ENCODE results near the gene SERPINI1. TPM values are rescaled to one million over a fixed set of nuclear protein-coding genes. Genes with fewer than 3 reads are reported as not detected.

SERPINI1 gene
- total and polyA plus RNA-seq, 4 experiments from 2014 or later: 4.3 to 16.9 (median 9.8) TPM

GRCh38 chr3:167709690-167710089 lies 25.8 kb upstream of the SERPINI1 start:
- Mint-ChIP-seq H3K36me3 (peaks cover 50 to 68% of the 10 kb centered on the region in 2 donors), H3K4me3 (no peak overlapping the region), H3K27ac (peak overlapping the region in 1 of 7 donors; percentile 46), H3K27me3 (no peaks in the 10 kb centered on the region), H3K4me1 (peaks cover 51 to 73% (median 65%) of the 10 kb centered on the region in 4 donors), H3K9me3 (no peaks in the 10 kb centered on the region)
- no peak overlapping the region for H3K27ac ChIP-seq (ENCODE audit: low read depth, low read length)
- ChIA-PET POLR2A (ENCODE audit: partially characterized antibody) (no interaction called here), CTCF (ENCODE audit: partially characterized antibody) (no interaction called here)
- no peak overlapping the region for H3K4me3 ChIP-seq (ENCODE audit: low read length in 2 of 2)
- peaks cover 11% of the 10 kb centered on the region for H3K36me3 ChIP-seq (ENCODE audit: insufficient read depth, low read length)
- no peaks in the 10 kb centered on the region for H3K27me3 ChIP-seq (ENCODE audit: insufficient read depth, low read length)
- DNase-seq: no peak
- H3K4me1 ChIP-seq (ENCODE audit: insufficient read depth, low read length): peaks cover 33% of the 10 kb centered on the region
- no peaks in the 10 kb centered on the region for H3K9me3 ChIP-seq (ENCODE audit: control insufficient read depth in 1 of 2, low read length in 2 of 2)
- intact Hi-C loops (cut with micrococcal nuclease): no loop called here

- intact Hi-C loops (cut with micrococcal nuclease): no loop called here
- H3K27me3 ChIP-seq (ENCODE audit: insufficient read depth, low read length): no peaks in the 10 kb centered on the region
- no peak overlapping the region for H3K4me3 ChIP-seq (ENCODE audit: low read length in 2 of 2)
- no peaks in the 10 kb centered on the region for H3K9me3 ChIP-seq (ENCODE audit: control insufficient read depth in 1 of 2, low read length in 2 of 2)
- Mint-ChIP-seq H3K36me3 (peaks cover 55 to 73% of the 10 kb centered on the region in 2 donors), H3K9me3 (no peaks in the 10 kb centered on the region), H3K27ac (peak overlapping the region in 4 of 7 donors; percentile 5 to 55 (median 38)), H3K4me1 (peaks cover 54 to 82% (median 72%) of the 10 kb centered on the region in 4 donors), H3K27me3 (no peaks in the 10 kb centered on the region), H3K4me3 (no peak overlapping the region)
- H3K36me3 ChIP-seq (ENCODE audit: insufficient read depth, low read length): peaks cover 11% of the 10 kb centered on the region
- ChIA-PET POLR2A (ENCODE audit: partially characterized antibody) (no interaction called here), CTCF (ENCODE audit: partially characterized antibody) (interaction anchor here (1.2 kb wide), 1 partner anchor 27 kb away, joined by 3 read pairs; no protein-coding TSS in a partner anchor)
- peaks cover 40% of the 10 kb centered on the region for H3K4me1 ChIP-seq (ENCODE audit: insufficient read depth, low read length)
- H3K27ac ChIP-seq (ENCODE audit: low read depth, low read length): no peak overlapping the region
- DNase-seq: no peak
Measured at GRCh38 chr3:167710552-167710951, 25.0 kb upstream of the SERPINI1 start.

GRCh38 chr3:167711439-167711838 lies 24.1 kb upstream of the SERPINI1 start:
- H3K4me3 Mint-ChIP-seq: peak overlapping the region in 1 of 8 donors; percentile 2
- no peaks in the 10 kb centered on the region for H3K9me3 Mint-ChIP-seq
- intact Hi-C loops (cut with micrococcal nuclease): no loop called here

GRCh38 chr3:167712445-167712844 lies 23.1 kb upstream of the SERPINI1 start:
- H3K4me1 ChIP-seq (ENCODE audit: insufficient read depth, low read length): peaks cover 28% of the 10 kb centered on the region
- intact Hi-C loops (cut with micrococcal nuclease): no loop called here
- no peaks in the 10 kb centered on the region for H3K27me3 ChIP-seq (ENCODE audit: insufficient read depth, low read length)
- H3K9me3 ChIP-seq (ENCODE audit: control insufficient read depth in 1 of 2, low read length in 2 of 2): no peaks in the 10 kb centered on the region
- ChIA-PET CTCF (ENCODE audit: partially characterized antibody) (interaction anchor here (1.6 kb wide), 1 partner anchor 28 kb away, joined by 5 read pairs; no protein-coding TSS in a partner anchor), POLR2A (ENCODE audit: partially characterized antibody) (no interaction called here)
- DNase-seq: no peak
- Mint-ChIP-seq H3K27ac (peak overlapping the region in 3 of 7 donors; percentile 7 to 43 (median 41)), H3K4me3 (peak overlapping the region in 4 of 8 donors; percentile 9 to 54 (median 38)), H3K9me3 (no peaks in the 10 kb centered on the region), H3K27me3 (no peaks in the 10 kb centered on the region), H3K36me3 (peaks cover 59 to 76% of the 10 kb centered on the region in 2 donors), H3K4me1 (peaks cover 52 to 81% (median 67%) of the 10 kb centered on the region in 4 donors)
- no peak overlapping the region for H3K27ac ChIP-seq (ENCODE audit: low read depth, low read length)
- H3K36me3 ChIP-seq (ENCODE audit: insufficient read depth, low read length): peaks cover 11% of the 10 kb centered on the region
- H3K4me3 ChIP-seq (ENCODE audit: low read length in 2 of 2): no peak overlapping the region

More at GRCh38 chr3:167711439-167711838, 24.1 kb upstream of the SERPINI1 start:
- peaks cover 55 to 81% (median 71%) of the 10 kb centered on the region in 4 donors for H3K4me1 Mint-ChIP-seq
- Histone ChIP-seq H3K27ac (ENCODE audit: low read depth, low read length) (no peak overlapping the region), H3K9me3 (ENCODE audit: control insufficient read depth in 1 of 2, low read length in 2 of 2) (no peaks in the 10 kb centered on the region), H3K4me1 (ENCODE audit: insufficient read depth, low read length) (peaks cover 34% of the 10 kb centered on the region), H3K4me3 (ENCODE audit: low read length in 2 of 2) (no peak overlapping the region), H3K27me3 (ENCODE audit: insufficient read depth, low read length) (no peaks in the 10 kb centered on the region), H3K36me3 (ENCODE audit: insufficient read depth, low read length) (peaks cover 11% of the 10 kb centered on the region)
- peak overlapping the region in 3 of 7 donors; percentile 4 to 37 (median 34) for H3K27ac Mint-ChIP-seq
- ChIA-PET CTCF (ENCODE audit: partially characterized antibody) (interaction anchor here (1.2 to 1.6 kb wide), 2 partner anchors 27 to 28 kb away, joined by 3 to 5 read pairs; no protein-coding TSS in a partner anchor), POLR2A (ENCODE audit: partially characterized antibody) (no interaction called here)
- no peaks in the 10 kb centered on the region for H3K27me3 Mint-ChIP-seq
- peaks cover 58 to 72% of the 10 kb centered on the region in 2 donors for H3K36me3 Mint-ChIP-seq
- DNase-seq: no peak

- intact Hi-C loops (cut with micrococcal nuclease): no loop called here
- peaks cover 55 to 86% (median 67%) of the 10 kb centered on the region in 4 donors for H3K4me1 Mint-ChIP-seq
- peak overlapping the region in 3 of 7 donors; percentile 7 to 38 (median 18) for H3K27ac Mint-ChIP-seq
Measured at GRCh38 chr3:167714871-167715270, 20.6 kb upstream of the SERPINI1 start.

GRCh38 chr3:167716920-167717319 lies 18.6 kb upstream of the SERPINI1 start:
- POLR2A ChIA-PET (ENCODE audit: partially characterized antibody): interaction anchor here (2.1 kb wide), 1 partner anchor 18 kb away, joined by 6 read pairs; the partner anchor contains the start of genes PDCD10 and SERPINI1
- no peaks in the 10 kb centered on the region for H3K9me3 Mint-ChIP-seq
- no peak overlapping the region for H3K4me3 Mint-ChIP-seq
- no peaks in the 10 kb centered on the region for H3K9me3 ChIP-seq (ENCODE audit: control insufficient read depth in 1 of 2, low read length in 2 of 2)
- H3K27ac Mint-ChIP-seq: no peak overlapping the region
- intact Hi-C loops (cut with micrococcal nuclease): no loop called here
- H3K27ac ChIP-seq (ENCODE audit: low read depth, low read length): no peak overlapping the region
- H3K36me3 ChIP-seq (ENCODE audit: insufficient read depth, low read length): peaks cover 24% of the 10 kb centered on the region
- no peak overlapping the region for H3K4me3 ChIP-seq (ENCODE audit: low read length in 2 of 2)
- peaks cover 57 to 81% (median 69%) of the 10 kb centered on the region in 4 donors for H3K4me1 Mint-ChIP-seq
- CTCF ChIA-PET (ENCODE audit: partially characterized antibody): interaction anchor here (0.8 kb wide), 1 partner anchor 26 kb away, joined by 3 read pairs; no protein-coding TSS in a partner anchor
- no peaks in the 10 kb centered on the region for H3K27me3 ChIP-seq (ENCODE audit: insufficient read depth, low read length)
- peaks cover 57 to 73% of the 10 kb centered on the region in 2 donors for H3K36me3 Mint-ChIP-seq
- DNase-seq: no peak
- no peaks in the 10 kb centered on the region for H3K27me3 Mint-ChIP-seq
- H3K4me1 ChIP-seq (ENCODE audit: insufficient read depth, low read length): peaks cover 28% of the 10 kb centered on the region

More at GRCh38 chr3:167714871-167715270, 20.6 kb upstream of the SERPINI1 start:
- Mint-ChIP-seq H3K4me3 (peak overlapping the region in 5 of 8 donors; percentile 8 to 35 (median 18)), H3K27me3 (no peaks in the 10 kb centered on the region), H3K36me3 (peaks cover 66 to 79% of the 10 kb centered on the region in 2 donors), H3K9me3 (no peaks in the 10 kb centered on the region)
- H3K4me3 ChIP-seq (ENCODE audit: low read length in 2 of 2): no peak overlapping the region
- H3K27me3 ChIP-seq (ENCODE audit: insufficient read depth, low read length): no peaks in the 10 kb centered on the region
- H3K36me3 ChIP-seq (ENCODE audit: insufficient read depth, low read length): peaks cover 21% of the 10 kb centered on the region
- POLR2A ChIA-PET (ENCODE audit: partially characterized antibody): no interaction called here
- CTCF ChIA-PET (ENCODE audit: partially characterized antibody): no interaction called here
- DNase-seq: no peak
- no peak overlapping the region for H3K27ac ChIP-seq (ENCODE audit: low read depth, low read length)
- H3K9me3 ChIP-seq (ENCODE audit: control insufficient read depth in 1 of 2, low read length in 2 of 2): no peaks in the 10 kb centered on the region
- peaks cover 28% of the 10 kb centered on the region for H3K4me1 ChIP-seq (ENCODE audit: insufficient read depth, low read length)

GRCh38 chr3:167718582-167718981 lies 16.9 kb upstream of the SERPINI1 start:
- no peaks in the 10 kb centered on the region for H3K27me3 ChIP-seq (ENCODE audit: insufficient read depth, low read length)
- no peaks in the 10 kb centered on the region for H3K9me3 ChIP-seq (ENCODE audit: control insufficient read depth in 1 of 2, low read length in 2 of 2)
- no peak overlapping the region for H3K27ac ChIP-seq (ENCODE audit: low read depth, low read length)
- no peaks in the 10 kb centered on the region for H3K27me3 Mint-ChIP-seq
- peaks cover 48 to 69% of the 10 kb centered on the region in 2 donors for H3K36me3 Mint-ChIP-seq
- DNase-seq: no peak
- peak overlapping the region in 2 of 7 donors; percentile 24 to 32 for H3K27ac Mint-ChIP-seq
- POLR2A ChIA-PET (ENCODE audit: partially characterized antibody): no interaction called here
- H3K36me3 ChIP-seq (ENCODE audit: insufficient read depth, low read length): peaks cover 29% of the 10 kb centered on the region
- CTCF ChIA-PET (ENCODE audit: partially characterized antibody): no interaction called here
- no peak overlapping the region for H3K4me3 Mint-ChIP-seq
- no peaks in the 10 kb centered on the region for H3K9me3 Mint-ChIP-seq
- intact Hi-C loops (cut with micrococcal nuclease): no loop called here
- H3K4me3 ChIP-seq (ENCODE audit: low read length in 2 of 2): no peak overlapping the region
- H3K4me1 ChIP-seq (ENCODE audit: insufficient read depth, low read length): peaks cover 23% of the 10 kb centered on the region
- peaks cover 49 to 81% (median 64%) of the 10 kb centered on the region in 4 donors for H3K4me1 Mint-ChIP-seq

Measured in CD4-positive, alpha-beta memory T cell (primary cell).